ENCODE results near the gene SRSF8.
A peak's percentile ranks its signal among the peaks of the same experiment; 100 is the strongest.

SRSF8 gene

DNA sequence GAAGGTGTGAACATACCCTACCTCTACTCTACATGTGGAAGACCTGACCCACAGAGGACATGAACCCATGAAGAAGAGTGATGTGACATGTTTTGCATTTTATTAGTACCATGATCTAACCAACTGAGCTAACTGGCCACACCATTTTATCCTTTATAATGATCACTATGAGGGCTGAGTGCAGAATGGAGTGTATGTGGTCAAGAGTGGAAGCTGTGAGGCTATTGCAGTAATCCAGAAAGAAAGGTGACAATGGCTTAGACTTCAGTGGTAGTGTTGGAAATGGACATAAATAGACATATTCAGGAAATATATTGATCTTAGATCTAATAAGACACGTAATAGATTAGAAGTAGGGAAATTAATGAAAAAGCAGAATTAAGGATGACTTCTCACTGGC, 3.8 kb downstream of the SRSF8 start:
- DNase-seq = no peak

DNA sequence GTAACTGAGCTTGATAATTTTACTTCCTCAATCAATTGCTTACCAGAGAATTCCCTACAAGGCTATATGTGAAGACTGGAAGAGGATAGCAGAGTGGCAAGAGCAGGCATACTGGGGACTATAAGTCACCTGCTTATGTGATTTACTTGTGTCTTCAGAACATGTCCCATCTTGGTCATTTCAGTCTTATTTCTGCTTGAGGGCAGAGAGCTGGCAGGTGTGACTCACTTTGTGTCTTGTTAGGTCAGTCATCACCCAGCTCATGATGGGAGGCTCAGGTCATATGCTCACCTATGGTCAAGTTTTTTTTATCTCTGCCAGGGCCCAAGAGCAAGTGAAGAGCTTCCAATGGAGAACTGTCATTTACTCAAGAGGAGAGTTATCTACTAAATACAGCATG, 6.2 kb downstream of the SRSF8 start:
- DNase-seq = no peak

DNA sequence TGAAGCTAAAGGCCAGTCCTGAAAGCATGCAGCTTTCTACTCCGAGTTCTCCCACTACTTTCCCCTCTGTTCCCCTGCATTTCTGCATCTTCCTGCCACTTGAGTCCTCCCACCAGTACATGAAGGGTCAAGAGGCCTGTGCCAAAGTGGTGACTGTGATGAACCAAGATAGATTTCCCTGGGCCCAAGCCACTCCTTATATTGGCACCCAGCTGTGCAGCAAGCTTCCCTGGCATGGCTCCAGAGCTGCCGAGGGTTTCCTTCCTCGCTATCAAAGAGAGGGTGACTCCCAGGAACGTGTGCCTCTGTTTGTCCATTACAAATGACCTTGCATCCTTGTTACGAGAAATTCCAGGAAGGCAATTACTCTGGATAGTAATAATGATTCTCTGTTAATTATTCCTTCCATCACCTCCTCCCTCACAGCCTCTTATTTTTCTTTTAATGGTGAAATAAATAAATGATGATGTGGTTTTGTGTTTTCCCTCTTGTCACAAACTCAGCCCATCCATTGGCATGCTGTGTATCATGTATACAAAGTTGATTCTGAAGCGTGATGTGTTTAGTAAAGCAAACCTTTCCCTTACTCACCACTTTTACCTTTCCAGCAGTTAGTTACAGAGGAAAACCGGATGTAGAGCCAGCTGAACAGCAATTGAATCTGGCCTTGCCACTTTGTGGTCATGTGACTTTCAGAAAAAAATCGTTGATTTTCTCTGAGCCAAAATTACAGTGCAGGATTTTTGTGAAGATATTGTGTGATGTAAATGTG, 8.3 kb downstream of the SRSF8 start:
- no peak for DNase-seq

DNA sequence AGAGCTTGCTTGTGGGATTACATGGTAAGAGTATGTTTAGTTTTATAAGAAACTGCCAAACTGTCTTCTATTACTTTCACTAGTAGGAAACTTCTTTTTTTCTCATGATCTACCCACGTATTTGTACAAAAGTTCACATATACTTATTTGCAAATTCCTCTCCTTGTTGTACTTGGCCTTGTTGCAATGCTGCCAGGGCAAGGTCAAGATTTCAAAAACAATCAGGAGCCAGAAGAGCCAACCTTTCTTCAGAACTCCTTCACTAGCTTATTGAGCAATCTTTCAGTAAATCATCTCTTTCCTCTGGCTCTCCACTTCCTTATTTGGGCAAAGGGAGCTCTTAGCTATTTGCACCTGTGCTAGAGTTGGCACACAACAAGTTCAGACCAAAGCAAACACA, 9.7 kb downstream of the SRSF8 start:
- no peak for DNase-seq

DNA sequence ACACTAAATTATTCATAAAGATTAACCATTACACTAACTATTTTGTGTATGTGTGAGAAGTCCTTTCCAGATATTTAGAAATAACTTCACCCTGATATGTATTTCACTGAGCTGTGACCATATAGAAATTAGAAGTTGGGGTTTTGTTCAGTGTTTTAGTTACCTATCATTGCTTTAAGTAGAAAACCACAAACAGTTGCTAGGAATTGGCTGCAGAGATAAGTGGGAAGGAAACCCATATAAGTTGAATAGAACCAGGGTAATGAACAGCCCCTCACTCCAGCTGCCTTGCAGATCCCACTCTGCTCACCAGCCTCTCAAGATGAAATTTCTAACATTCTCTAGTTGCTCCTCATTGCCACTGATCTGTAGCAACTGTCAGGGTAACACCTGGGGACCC, 10.3 kb downstream of the SRSF8 start:
- DNase-seq = no peak

DNA sequence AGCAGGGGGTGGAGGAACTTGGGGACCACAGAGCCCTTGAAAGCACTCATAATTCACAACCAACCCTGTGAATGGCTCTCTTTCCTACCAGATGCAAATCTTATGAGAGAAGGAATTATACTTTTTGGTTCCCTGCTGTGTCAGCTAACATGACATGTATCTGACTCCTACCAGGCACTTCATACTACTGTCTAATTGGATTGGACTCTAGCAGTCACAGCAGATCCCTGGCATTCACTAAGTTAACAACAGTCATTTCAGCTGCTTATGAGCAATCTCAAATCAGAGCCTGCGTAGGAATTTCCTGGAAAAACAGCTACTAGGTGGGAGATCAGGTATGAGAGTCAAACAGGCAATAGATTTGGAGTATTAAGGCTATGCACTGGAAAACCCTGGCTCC, 11.8 kb downstream of the SRSF8 start:
- DNase-seq = no peak

DNA sequence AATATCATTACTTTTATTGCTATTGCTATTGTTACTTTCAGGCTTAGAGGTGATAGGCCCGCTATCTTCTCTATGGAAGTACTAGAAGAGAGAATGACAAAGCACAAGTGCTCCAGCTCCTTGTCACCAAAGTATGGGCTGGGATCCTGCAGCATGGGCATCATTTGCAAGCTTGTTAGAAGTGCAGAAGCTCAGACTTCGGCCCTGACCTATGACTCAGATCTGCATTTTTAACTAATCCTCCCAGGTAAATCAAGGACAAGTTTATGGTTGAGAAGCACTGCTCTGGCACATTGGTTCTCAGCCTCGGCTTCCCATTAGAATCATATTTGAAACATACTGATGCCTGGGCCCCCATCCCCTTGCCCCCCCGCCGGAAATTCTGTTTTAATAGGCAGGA, 14.3 kb downstream of the SRSF8 start:
- DNase-seq = no peak

DNA sequence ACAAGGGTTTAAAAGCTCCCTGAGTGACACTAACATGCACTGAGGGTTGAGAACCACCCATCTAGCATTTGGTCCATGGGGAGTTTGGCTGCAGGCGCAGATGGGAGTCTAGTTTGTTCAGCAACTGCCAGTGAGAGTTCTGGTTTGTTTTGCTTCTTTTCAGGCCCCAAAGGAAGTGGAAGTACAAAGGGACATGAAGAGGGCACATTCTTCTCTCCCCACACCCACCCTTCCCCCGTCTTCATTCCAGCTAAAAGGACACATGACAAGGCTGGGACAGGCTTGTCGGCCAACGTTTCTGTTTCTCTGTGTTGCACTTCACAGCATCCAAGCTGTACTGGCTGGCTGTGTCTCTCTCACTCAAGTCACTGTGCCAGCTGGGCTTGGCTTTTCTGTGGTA, 14.7 kb downstream of the SRSF8 start:
- no peak for DNase-seq

DNA sequence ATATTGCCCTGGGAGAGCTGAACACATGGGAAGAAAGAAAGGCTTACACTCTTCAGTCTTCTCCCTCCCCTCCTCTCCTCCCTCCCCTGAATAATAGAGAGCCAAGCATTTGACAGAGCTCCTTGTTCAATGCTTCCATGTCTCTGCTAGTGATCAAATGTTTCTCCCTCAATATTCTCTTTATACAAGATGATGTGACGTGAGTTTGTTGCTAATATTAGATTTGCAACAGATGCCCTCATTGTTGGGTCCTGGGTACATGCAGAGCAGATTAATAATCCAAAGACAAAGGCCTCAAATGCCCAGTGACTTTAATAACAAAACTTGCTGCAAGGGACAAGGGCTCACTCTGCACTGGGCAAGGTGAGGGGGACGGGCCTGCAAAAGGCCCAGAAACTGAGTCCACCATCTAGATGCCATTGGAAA, 15.9 kb downstream of the SRSF8 start:
- DNase-seq = no peak

DNA sequence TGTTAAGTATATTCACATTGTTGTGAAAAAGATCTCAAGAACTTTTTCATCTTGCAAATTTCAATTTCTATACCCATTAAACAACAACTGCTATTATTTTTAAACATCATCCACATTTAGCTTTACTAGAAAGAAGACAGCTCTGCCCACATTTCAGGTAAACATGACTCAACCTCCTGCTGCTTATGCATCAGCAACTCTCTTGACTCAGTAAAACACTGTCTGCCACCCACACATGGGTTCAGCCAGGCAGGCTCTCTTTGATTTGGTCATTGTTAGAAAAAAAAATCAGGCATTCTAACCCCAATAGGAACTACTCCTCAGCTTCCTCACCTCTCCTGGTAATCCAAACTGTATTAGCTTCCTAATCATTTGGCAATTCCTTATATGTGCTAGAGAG, 17.8 kb downstream of the SRSF8 start:
- no peak for DNase-seq

DNA sequence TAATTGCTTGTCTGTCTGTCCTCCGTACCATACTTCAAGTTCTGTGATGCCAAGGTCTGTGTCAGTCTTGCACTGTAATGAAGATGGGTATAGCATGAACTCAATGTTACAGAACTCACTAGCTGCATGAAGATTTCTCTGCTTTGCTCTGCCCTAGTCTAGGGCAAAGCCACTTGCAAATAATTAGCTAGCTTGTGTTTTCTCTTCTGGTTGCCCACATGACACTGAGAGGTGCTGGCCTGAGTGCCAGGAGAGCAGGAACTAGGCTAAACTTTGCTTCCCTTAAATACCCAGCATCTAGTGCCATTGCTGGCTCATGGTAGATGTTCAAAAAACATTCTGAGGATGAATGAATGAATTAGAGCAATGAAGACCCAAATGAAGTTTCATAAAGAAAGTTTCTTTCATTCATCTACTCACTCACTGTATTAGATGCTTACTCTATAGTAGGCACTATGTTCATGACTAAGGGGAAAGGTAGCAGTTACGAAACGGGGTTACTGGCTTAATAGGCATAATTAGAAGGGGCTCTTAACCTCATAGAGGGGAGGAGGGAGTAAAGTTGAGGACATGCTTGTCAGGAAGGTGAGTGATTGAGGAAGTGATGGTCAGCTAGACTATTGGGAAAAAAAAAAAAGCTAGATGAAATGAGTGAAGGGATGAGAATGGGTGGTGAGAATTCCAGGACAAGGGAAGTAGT, 18.5 kb downstream of the SRSF8 start:
- no peak for DNase-seq

DNA sequence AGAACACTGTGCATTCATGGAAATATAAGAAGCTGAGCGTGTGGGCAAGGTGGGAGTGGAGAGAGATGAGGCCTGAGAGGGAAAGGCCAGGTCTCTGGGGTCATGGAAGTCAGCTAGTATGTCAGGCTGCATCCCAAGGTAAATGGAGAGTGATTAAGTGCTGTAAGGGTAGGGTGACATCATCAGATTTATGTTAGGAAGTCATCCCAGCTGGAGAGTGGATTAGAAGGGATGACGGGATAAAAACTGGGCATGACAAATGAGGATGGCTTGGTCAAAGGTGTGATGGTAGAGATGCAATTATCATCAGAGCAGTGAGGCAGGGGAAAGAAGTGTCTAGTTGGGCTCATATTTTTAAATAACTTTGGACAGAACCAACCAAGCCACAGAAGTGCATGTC, 19.4 kb downstream of the SRSF8 start:
- no peak for DNase-seq

DNA sequence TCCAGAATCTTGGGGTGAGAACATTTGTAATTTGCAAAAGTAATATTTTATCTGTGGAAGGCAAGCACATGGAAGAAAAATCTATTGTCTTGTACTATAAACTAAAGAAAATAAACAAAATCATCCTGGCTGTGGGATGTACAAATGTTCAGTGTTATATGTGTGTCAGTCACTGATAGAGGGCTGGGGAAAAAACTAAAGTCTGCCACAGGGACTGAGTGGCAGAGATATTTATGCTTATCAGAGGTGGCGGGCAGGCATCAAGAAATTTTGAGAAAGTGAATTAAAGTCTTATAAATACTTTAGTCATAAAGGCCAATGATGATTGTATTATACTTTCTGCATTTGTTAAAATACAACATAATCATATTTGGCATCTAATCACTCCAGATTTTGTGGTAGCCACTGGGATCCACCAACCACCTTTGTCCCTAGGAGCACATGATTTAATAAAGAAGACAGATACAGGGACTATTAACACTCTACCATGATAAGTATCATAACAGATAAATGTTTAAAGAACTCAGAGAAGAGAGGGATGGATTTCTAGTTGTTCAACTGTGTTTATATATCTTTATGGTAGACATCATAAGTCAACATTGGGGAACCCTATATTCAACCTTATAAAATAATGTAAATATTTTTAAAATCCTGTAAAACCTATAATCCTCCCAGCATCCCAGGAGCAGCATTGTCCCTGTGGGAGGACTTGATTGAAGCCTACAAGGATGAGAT, 20.3 kb downstream of the SRSF8 start:
- no peak for DNase-seq

DNA sequence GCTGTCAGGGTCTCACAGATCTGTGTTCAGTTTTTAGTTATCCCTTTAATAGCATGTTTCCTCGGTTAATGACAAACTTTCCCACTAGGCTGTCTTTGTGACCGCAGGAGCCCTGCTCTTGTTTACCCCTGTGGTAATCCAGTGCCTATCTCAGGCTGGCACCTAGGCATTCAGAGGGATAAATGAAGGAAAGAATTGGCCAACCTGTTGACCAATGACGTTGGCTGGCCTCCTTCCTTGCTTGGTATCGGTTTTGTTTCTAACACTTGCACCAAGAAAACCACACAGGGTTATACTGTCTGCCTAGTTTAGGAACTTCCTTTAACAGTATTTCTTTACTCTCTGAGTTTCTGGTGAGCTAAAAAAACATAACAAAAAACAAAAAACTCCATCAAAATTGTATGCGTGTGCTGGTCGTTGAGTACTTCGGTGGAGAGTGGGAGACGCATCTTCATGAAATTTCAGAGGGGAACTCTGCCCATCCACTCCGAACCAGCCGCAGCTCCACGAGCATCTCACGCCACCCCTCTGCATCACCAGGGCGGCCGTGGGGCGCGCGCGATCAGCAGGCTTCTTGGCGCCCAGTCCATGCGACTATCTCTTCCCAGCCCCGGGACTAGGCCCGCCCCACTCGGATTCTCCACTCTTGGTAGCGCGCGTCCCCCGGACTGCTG, 22.4 kb downstream of the SRSF8 start:
- no peak for DNase-seq

DNA sequence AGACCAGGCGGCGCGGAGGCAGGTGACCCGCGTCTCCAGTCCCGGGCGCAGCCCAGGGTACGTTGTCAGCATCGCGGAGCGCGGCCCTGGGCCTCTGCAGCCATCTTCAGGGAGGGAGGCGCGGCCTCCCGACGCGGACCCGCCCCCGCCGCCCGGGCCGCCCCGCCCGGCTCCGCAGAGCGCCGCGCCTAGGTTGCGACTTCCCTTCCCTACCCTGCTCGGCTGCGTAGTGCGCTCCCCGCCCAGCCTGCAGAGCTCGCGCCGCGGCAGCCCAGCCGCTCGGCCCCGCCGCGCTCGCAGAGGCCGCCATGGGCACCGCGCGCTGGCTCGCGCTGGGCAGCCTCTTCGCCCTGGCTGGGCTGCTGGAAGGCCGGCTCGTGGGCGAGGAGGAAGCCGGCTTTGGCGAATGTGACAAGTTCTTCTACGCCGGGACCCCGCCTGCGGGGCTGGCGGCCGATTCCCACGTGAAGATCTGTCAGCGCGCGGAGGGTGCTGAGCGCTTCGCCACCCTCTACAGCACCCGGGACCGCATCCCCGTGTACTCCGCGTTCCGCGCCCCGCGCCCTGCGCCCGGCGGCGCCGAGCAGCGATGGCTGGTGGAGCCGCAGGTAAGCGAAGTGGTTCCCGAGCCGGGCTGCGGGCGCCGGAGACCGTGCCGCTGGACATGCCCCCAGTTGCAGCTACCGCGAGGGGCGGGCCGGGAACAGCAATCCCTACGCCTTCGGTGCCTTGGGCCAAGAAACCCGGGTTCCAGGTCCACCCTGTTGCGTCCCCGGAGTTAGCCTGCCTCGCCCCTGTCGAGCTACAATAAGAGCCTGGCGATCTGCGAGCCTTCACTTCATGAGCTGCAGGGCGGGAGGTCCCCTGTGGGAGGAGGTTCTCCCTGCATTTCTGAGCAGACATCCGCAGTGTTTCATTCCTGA, 23.2 kb downstream of the SRSF8 start, which contains the start of gene ENDOD1:
ENDOD1 (plus strand) TSS at position 227 of the 923 bp plus-strand sequence; CDS start at position 309, 82 bp downstream.
- peak in 1 of 2 experiments; percentile 38 for DNase-seq

DNA sequence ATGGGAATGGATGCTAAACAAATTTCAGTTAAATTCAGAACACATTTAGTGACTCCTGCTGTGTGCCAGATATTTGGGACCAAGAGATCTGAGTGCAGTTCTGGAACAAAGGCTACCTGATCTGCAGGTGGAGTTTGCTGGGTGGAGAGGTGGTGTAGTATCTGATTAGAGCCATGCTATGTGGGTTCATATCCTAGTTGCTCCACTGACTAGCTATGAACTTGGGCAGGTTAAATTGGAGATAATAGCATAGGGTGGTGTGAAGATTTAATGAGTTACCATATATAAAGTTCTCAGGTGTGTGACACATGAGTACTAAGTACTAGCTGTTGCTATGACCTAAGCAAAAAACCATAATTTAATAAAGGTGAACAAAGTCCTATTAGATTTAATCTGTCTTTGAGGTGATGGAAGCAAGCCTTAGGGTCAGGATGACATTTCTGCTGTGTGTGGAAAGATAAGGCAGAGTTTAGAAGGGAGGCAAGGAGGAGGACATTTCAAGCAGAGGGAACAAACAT, 25.0 kb downstream of the SRSF8 start:
- no peak for DNase-seq

DNA sequence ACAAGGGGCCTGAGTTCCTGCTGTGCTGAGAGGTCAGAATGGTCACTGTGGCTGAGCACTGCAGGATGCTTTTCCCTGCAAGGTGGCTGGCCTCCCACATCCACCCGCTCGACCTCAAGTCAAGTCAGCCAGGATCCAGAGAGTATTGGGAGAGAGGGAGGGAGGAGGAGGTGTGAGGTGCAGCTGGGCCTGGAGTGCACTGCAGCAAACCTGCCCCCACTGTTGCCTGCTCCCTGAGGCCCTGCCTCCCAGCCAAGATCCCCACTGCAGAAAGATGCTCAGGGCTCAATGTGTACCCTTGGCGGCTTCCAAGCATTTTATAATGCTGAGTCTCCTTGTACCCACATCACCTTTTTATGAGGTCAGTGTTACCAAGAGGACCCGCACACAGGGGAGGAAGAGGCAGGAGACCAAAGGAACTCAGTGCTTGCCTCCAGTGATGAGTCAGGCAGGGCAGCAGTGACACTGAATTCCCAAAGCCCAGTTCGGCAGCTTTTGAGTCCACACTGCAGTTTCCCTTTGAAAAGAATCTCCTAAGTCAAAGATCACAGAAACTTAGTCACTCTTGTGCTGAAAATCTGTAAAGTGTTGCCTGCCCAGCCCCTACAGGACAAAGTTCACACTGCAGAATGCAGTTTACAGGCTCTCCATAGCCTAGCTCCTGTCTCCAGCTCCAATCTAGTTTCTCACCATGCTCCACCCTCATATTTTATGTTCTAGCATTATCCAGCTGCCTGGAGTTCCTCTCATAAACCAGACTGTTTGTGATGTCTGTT, 26.0 kb downstream of the SRSF8 start:
- no peak for DNase-seq

DNA sequence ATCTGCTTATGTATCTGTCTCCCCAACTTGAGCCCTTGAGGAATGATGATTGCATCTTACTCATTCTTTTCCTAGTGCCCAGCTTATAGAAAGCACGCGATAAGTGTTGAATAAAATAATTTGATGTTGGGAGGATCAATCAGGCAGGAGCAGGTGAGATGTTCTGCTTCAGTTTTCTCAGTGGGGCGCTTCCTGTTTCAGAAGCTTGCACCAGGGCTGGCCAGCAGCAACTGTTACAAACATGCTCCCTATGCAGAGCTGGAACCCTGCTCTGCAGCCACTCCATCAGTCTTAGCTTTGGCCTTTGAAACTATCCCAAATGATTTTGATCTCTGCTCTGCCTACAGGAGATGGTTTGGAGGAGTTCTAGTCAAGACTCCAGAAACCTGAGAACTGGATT, 26.8 kb downstream of the SRSF8 start:
- DNase-seq = no peak

DNA sequence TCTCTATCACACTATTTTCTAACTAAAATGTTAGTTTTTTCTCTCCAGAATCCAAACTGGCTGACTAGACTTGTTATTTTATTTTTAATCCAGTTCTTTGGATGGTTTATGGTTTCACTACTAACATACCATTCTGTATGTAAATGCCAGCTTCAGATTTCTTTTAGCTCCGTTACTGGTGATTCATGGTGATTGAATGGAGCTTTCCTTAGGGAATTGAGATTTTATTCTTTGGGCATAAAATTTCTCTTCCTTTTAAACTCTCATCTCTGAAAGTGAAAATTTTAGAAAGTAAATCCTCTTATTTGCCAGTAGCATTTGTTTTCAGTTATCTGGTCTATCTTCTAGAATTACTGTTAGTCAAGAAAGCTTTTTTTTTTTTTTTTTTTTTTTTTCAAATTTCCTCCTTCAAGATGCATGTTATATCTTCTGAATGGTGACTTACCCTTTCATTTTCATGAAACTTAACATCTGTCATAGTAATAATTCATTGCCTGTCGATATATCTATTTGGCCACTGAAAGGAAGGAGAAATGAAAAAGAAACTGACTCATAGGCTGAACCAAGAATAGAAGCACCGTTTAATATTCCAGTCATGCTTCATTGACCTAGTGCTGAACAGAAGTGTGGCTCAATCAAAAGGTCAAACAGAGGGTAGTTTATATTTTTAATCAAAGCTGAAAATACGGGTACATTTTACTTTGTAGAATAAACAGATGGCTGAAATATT, 29.3 kb downstream of the SRSF8 start:
- DNase-seq = no peak

DNA sequence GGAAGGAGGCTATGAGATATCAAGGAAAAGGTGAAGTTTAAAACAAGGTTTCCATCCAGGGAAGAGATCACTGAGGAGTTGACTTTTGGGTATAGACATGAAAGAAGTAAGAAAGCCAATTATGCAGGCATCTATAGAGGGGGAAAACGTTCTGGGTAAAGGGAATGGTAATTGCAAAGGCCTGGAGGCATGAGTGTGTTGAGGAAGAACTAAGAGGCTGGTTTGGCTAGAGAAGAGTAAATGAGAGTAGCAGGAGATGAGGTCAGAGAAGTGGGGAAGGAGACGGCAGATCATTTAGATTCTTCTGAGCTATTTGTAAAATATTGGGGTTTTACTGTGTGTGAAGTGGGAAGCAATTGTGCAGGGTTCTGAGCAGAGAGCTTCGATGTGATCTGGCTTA, 30.5 kb downstream of the SRSF8 start:
- DNase-seq = no peak
